ENCODE data around the gene CYB5D1.
"Not testable (repeated sequence)": the region's sequence is repeated elsewhere in the genome, so short reads cannot be mapped to it uniquely, and the experiment has no call there.

DNA sequence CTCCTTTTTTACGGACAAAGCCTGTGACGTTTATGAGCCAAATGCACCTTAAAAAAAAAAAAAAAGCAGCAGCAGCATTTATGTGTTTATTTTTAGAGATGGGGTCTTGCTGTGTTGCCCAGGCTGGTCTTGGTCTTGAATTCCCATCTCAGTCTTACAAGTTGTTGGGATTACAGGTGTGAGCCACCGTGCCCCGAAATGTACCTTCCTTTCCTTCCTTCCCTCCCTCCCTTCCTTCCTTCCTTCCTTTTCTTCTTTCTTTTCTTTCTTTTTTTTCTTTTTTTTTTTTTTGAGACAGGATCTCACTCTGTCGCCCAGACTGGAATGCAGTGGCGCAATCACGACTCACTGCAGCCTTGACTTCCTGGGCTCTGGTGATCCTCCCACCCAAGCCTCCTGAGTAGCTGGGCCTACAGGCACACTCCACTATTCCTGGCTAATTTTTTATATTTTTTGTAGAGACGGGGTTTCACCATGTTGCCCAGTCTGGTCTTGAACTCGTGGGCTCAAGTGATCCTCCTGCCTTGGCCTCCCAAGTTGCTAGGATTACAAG is 47.9 kb upstream of the CYB5D1 start:
- TF ChIP-seq, protein P1, sequence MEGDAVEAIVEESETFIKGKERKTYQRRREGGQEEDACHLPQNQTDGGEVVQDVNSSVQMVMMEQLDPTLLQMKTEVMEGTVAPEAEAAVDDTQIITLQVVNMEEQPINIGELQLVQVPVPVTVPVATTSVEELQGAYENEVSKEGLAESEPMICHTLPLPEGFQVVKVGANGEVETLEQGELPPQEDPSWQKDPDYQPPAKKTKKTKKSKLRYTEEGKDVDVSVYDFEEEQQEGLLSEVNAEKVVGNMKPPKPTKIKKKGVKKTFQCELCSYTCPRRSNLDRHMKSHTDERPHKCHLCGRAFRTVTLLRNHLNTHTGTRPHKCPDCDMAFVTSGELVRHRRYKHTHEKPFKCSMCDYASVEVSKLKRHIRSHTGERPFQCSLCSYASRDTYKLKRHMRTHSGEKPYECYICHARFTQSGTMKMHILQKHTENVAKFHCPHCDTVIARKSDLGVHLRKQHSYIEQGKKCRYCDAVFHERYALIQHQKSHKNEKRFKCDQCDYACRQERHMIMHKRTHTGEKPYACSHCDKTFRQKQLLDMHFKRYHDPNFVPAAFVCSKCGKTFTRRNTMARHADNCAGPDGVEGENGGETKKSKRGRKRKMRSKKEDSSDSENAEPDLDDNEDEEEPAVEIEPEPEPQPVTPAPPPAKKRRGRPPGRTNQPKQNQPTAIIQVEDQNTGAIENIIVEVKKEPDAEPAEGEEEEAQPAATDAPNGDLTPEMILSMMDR (IDR thresholded peaks at IDR 0.05 in 4 of 5, conservative IDR thresholded peaks at IDR 0.05 in 1 of 5): not testable (repeated sequence)
- TF ChIP-seq POLR2A (IDR thresholded peaks at IDR 0.05): not testable (repeated sequence)
